ENCODE measurements around the gene SIRPB2.

SIRPB2 gene

DNA sequence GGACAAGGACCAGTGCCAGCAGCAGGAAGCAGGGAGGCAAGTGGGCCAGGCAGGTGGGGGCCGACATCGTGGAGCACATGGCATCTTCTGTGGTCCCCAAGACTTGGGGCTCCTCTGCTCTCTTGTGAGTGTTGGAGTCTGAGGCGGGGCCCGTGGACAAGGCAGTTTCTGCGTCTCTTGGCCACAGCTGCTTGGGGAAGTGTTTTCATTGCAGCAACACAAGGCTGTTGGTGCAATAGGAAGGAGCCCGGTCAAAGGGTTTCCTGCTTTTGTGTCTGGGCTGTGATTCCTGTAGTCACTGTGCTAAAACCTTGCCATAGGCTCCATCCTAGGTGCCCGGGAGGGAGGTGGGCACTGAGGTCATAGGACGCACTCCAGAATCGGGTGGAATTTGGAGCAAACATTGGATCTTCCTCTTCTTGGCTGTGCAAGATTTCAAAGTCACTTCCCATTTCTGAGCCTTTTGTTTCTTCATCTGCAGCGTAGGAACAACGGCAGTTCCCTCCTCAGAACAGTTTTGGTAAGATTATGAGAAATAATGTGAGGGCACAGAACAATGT is at the start of gene SIRPB2:
Gene SIRPB2, minus strand, starts transcription at position 140 of the 560 bp plus-strand sequence. Its CDS starts 61 bp downstream, at position 79.
- DNase-seq = no peak

DNA sequence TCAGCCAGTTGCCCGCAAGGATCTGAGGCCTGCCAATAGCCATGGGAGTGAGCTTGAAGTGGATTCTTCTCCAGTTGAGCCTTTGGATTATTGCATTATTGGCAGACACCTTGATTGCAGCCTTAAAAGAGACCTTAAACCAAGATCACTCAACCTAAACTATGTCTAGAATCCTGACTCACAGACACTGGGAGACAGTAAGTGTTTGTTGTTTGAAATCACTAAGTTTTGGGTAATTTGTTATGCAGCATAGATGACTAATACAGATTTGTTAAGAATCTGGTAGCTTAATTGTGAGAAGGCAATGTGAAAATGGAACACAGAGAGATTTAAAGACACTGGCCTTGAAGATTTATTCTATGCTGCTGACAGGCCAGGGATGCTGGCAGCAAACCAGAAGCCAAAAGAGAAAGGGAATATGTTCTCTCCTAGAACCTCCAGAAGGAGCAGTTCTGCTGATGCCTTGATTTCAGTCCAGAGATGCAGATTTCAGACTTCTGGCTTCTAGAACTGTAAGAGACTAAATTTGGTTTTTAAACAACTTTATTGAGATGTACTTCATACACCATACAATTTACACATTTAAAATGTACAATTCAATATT is 48.7 kb upstream of the SIRPB2 start:
- DNase-seq = no peak

DNA sequence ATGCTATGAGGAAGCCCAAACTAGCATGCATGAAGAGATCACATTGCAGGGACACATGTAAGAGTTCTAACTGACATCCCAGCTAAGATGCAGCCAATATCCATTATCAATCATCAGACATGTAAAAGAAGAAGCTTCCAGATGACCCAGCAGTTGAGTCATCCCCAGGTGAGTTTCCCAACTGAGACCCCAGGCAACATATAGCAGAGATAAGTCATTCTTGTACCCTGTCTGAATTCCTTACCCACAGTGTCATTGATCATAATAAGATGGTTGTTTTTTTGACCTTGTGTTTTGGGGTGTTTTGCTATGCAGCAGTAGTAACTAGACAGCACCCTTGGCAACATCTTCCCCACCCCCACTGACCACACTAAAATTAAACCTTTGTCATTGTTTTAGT is 47.4 kb upstream of the SIRPB2 start:
- no peak for DNase-seq

DNA sequence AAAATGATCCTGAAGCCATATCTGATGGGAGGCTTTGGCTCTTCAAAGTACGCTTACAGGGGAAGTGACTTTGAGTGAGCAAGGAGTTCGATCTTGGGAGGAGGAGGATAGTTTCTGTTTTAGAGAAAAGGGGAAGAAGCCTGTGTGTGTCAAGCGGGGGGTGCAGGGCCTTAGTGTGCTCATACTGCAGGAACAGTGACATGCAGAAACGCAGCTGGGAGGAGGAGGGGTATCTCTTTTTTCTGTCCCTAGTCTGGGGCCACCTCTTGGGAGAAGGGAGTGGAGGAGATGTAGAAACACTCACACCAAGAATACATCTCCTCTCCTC is 46.5 kb upstream of the SIRPB2 start:
- DNase-seq = no peak

DNA sequence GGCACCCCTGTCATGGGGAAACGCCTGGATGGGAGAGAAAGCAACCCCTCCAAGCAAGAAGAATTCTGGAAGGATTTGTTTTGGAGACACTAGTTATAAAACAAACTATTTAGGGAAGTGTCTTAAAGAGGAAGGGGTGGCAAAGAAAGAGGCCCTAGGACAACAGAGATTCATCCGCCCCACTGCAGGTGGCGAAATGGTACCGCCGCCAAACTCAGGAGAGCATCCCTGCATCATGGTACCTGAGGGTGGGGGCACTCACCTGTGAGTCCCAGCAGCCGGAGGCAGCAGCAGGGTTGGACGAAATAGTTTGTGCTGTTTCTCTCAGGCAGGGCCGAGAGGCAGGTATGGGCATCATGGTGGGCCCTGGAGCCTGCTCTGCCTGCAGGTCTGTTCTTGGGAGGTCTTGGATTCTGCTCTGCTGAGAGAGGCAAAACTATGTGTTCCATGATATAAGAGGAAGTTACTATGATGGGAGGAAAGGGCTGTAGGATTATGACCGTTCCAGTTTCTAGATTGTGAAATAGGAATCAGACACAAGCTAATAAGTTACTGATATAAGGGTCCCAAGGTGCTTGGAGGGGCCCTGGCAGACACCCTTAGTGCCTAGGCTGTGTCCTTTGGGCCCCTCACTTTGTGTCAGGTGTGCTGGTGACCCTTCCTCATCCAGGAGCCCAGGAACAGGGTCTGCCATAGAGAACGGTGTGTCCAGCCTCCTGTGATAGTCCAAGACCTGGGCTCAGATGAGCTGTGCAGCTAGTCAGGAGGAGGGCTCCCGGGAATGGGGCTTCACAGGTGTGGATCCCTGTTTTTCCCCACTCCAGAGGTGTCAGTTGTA is 45.9 kb upstream of the SIRPB2 start:
- DNase-seq = no peak

DNA sequence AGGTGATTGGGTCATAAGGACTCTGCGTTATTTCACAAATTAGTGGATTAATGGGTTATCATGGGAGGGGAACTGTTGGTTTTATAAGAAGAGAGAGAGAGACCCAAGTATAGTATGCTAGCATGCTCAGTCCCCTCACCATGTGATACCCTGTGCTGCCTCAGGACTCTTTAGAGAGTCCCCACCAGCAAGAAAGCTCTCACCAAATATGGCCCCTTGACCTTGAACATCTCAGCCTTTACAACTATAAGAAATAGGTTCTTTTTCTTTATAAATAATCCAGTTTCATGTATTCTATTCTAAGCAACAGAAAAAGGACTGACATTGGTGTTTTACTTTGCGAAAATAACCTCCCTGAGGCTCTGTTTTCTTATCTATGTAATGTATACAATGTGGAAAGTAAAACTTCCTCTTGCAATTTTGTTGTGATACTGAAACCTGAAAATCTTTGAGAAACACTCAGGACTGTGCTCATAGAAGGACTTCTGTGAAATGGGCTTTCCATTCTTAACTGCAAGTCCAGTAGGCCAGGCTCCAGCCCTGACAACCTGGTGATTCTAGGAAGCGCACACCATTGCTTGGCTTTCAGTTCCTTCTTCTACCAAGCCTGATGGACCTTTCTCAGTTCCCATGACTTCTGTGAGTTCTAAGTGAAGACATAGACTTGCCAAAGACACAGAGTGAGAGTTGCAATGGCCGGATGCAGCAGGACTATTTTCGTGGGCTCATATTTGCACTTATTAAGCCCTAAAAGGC is 44.4 kb upstream of the SIRPB2 start:
- DNase-seq = no peak

DNA sequence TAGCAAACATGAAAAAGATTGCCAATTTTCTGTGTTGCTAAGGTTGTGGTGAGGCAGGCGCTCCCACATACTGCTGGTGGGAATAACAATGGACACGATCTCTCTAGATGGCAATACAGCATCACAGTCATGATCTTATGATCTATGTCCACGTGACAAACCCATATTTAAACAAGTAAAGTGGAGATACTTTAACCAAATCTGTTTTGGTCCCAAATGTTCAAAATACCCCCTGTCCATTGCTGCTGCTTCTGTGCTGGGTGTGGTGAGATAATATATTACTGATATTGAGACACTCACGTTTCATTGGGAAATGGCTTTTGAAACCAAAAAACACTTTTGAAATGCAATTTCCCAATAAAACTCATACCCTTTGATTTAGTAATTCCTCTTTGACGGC is 43.3 kb upstream of the SIRPB2 start:
- no peak for DNase-seq

DNA sequence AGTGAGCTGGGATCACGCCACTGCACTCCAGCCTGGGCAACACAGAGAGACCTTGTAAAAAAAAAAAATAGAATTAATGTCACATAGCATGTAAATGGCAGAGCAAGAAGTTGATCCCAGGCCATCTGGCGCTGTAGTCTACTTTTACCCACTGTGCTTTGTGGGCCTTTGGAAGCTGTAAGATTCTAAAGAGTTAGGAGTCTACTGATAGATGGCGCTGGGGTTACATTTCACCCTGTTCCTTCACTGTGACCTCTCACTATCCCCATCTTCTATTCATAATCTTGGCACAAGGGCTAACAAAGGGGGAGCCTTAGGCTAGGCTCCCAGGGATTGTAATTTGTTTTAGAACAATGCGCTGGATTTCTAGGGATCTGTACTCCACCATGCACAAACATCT is 41.8 kb upstream of the SIRPB2 start:
- DNase-seq = no peak

DNA sequence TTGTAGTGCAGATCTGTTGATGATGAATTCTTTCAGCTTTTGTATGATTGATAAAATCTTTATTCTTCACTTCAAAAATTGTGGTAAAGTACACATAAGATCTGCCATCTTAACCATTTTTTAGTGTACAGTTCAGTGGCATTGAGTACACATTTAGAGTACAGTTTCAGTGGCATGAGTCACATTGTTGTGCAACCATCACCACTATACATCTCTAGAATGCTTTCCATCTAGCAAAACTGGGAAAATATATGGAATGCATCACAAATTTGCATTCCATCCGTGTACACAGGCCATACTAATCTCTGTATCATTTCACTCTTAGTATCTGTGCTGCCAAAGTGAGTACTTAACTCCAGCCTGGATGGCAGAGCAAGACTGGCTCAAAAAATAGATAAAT is 37.6 kb upstream of the SIRPB2 start:
- peak; percentile 10 for DNase-seq

DNA sequence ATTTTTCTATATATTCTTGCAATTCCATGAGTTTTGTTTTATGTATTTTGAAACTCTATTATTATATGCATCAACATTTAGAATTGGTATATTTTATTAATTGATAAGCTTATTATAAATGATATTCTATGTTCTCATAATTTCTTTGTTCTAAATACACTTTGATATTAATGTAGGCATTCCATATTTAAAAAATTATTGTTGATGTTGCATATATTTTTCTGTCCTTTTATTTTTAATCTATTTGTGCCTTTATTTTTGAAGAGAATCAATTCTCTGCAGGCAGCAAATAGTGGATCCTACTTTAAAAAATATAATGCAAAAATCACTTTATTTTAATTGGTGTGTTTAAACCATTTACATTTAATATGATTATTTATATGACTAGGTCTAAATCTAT is 36.7 kb upstream of the SIRPB2 start:
- no peak for DNase-seq

DNA sequence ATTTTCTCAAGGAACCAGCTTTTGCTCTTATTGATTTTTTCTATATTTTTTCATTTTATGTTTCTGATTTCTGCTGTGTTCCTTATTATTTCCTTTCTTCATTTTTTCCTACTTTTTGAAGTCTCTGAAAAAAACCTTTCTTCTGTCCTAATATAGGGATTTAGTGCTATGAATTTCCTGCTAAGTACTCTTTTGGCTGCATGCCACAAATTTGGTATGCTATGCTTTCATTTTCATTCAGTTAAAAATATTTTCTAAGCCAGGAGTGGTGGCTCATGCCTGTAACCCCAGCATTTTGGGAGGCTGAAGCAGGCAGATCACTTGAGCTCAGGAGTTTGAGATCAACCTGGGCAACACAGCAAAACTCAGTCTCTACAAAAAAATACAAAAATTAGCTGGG is 35.7 kb upstream of the SIRPB2 start:
- DNase-seq = peak; percentile 7

DNA sequence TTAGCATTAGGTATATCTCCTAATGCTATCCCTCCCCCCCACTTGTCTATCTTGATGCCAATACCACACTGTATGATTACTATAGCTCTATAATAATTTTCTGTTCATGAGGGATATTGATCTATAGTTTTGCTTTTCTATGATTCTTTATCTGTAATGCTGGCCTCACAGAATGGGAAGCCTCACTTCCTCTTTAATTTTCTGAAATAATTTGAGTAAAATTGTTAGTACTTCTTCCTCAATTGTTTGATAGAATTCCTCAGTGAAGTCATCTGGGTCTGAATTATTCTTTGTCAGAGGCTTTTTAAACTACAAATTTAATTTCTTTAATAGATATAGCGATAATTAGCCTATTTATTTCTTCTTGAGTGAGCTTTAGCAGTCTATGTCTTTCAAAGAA is 35.1 kb upstream of the SIRPB2 start:
- DNase-seq = no peak

DNA sequence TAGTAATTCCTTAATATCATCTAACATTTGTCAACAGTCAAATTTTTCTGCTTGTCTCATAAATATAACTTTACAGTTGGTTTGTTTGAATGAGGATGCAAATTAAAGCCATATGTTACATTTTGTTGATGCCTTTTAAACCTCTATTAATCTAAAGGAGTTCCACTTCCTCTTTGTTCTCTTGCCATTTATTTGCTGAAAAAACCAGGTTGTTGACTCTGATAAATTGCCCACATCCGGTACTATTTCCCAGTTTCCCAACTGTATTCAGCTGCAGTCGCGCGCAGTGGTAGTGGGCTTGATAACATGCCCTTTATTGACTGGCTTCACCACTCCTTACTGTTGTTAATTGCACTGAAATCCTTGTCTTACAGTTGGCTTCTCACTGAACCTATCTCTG is 32.8 kb upstream of the SIRPB2 start:
- DNase-seq = no peak

DNA sequence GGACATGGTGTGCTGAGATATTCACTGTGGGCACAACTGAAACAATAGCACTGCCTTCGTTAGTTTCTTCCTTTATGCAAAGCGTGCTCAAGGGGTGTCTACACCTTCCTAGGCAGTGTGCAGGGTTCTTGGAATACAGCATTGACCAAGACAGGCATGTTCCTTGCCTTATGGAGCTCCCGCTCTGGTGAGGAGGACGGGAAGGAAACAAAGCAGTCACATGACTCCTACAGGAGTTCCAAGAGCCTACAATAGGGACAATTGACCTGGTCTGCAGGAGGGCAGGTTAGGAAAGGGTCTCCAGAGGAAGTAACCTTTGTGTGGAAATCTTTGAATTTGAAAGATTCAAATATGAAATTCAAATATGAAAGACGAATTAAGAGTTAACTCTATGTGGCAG is 25.8 kb upstream of the SIRPB2 start:
- no peak for DNase-seq

DNA sequence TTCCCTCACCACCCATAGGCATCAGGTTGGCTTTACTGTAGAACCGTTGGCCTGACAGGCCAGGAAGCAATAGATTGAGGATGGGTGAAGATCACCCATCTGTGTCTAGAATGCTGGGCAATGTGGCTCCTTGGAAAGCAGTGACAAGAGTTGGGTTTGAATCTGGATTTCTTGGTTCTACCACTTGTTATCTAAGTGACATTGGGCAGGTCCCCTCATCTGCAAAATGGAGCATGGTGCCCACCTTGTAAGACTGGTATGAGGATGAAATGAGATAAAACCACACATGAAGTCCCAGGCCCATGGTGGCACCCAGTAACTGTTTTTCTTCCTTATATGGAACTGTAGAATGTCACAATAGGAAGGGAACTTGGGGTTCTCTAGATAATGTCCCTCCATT is 22.6 kb upstream of the SIRPB2 start:
- no peak for DNase-seq

DNA sequence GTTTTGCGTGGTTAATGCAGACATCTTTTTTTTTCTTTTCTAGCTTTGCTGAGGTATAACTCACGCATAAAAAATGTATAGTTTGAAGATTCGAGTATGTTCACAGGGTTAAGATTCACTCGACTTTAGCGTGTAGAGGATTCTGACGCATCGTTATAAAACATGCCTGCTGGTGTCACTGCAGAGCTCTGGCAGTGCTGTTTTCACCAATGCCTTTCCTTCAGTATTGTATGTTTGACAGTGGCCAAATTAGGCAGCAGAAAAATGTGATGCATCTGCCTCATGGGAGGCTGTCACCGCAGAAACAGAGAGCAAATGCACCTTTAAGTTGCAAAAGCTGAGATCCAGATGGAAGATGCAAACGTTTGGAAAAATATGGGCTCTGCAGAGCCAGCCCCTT is 18.0 kb upstream of the SIRPB2 start:
- DNase-seq = peak; percentile 12

DNA sequence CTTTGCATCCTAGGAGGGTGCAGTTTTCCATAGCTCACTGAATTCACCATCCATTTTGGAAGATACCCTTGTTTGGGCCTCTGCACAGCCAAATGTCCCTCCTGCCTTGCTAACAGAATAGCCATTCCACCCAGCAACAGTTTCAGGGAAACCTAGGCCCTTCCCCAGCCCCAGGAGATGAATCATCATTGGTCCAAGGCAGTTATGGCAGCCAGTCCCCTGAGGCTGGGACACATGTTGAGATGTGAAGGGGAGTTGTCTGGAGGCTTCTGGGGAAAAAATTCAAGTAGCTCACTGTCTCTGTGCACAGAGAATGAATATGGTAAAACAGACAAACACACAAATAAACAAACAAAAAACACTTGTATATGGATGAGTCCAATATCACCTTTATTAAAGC is 17.4 kb upstream of the SIRPB2 start:
- DNase-seq = no peak

DNA sequence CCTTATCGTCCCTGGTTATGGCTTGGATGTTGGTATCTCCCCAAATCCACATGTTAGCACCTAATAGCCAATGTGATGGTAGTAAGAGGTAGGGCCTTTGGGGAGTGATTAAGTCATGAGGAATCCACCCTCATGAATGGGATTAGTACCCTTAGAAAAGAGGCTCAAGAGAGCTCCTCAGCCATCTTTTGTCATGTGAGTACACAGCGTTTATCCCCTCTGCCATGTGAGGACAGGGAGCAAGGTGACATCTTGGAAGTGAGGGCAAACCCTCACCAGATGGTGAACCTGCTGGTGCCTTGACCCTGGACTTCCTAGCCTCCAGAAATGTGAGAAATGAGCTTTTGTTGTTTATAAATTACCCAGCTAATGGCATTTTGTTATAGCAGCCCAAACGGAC is 16.1 kb upstream of the SIRPB2 start:
- DNase-seq = no peak

DNA sequence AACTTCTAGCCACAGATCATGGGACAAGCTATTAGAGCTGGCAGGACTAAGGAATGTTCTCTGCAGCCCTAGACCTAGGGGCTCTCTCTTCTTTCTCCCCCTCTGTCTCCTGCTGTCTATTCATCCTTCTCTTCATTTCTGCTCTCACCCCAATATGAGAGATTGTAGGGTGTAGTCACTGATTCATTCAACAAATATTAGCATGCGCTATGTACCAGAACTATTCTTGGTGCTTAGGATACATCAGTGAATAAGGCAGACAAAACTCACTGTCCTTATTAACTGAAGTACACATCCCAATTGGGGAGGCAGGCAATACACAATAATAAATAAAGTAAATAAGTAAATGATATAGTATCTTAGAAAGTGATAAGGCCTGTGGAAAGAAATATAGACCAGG is 14.7 kb upstream of the SIRPB2 start:
- no peak for DNase-seq

DNA sequence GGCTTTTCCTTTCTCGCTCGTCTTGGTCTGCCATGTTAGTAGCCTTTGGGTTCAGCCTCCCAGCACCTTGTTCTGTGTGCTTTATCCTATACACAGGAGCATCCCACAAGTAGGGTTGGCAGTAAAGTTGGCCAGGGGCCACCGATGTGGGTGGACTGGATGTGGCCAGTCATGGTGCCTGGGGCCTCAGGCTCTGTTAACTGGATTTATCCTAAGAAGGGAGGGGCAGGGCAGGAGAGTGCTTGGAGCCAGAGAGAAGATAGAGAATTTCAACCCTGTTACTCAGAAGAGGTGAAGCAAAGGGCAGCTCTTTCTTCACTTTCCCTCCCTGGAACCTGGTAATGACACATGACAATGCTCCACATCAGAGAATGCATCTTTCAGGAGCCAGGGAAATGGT is 14.1 kb upstream of the SIRPB2 start:
- no peak for DNase-seq

DNA sequence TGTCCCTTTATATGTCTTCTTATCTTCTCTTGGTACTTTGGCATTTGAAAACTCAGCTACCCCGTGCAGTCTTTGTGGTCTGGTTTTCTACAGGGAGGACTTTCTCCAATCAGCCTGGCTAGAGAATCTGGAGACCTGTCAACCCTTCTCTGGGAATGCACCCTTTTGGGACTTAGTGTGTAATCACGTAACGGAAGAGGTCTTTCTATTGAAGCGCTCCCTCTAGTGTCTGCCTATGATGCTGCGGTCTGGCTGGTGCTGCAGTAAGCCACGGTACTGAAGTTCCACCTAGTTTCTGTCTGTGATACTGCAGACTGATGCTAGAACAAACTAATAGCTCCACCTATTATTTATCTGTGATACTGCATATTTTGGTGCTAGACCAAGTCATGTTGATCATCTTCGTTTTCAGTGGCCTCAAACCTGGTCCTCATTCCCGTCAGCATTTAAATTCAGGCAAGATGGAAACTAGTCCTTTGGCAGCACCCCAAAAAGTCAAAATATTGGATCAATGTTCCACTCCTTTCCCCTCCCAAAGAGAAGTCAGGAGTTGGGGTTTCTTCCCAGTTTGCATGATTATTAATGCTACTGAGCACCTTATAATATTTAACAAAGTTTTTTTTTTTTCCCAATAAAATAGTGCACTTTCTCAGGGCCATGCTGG is 12.5 kb upstream of the SIRPB2 start:
- DNase-seq = peak; percentile 84

DNA sequence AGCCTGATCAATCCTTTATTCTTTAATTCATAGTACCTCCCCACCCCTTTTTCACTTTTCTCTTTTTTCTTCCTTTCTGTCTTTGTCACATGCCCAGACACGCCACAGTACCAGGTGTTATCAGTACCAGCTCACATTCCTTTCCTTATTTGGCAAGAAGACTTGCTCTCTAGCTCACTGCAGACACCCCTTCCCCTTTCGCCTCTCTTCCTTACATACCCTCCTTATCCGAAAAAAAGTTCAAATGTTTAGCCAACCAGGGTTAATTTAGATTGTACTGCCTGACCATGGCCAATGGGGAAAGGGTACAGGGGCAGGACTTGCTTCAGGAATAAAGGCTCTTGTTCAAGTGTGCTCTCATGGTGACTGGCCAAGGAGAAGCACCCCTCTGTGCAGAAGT is 9.3 kb upstream of the SIRPB2 start:
- DNase-seq = no peak
